ENCODE data around the gene GNG8. TPM values are rescaled to one million over a fixed set of nuclear protein-coding genes. Genes with fewer than 3 reads are reported as not detected.

GNG8 gene
- total and polyA plus RNA-seq, 2 experiments from 2014 or later: 5.9 TPM; not detected in 1

GRCh38 chr19:46626446-46626845 is 9.6 kb downstream of the GNG8 start:
- Histone ChIP-seq H3K4me3 (no peak overlapping the region), H2AFZ (no peak overlapping the region), H3K36me3 (ENCODE audit: insufficient read depth) (no peaks in the 10 kb centered on the region), H3K4me1 (ENCODE audit: insufficient read depth) (peaks cover 12% of the 10 kb centered on the region), H3K4me2 (no peak overlapping the region), H4K20me1 (replicated peaks; ENCODE audit: insufficient read depth) (no peaks in the 10 kb centered on the region), H3K9me2 (ENCODE audit: insufficient read depth) (no peaks in the 10 kb centered on the region), H3K79me2 (replicated peaks; ENCODE audit: insufficient read depth) (no peaks in the 10 kb centered on the region), H3F3A (replicated peaks; ENCODE audit: low read depth) (no peaks in the 10 kb centered on the region), H3K27me3 (ENCODE audit: insufficient read depth) (no peaks in the 10 kb centered on the region), H3K27ac (ENCODE audit: low read depth) (no peak overlapping the region)
- Mint-ChIP-seq H3K36me3 (ENCODE audit: low read depth) (no peaks in the 10 kb centered on the region; the same call in 2 of the 3 replicates), H3K27me3 (ENCODE audit: insufficient read depth, low read depth, poor library complexity) (peaks cover 16% of the 10 kb centered on the region), H3K27ac (no peak overlapping the region), H3K4me1 (peaks cover 13% of the 10 kb centered on the region), H3K4me3 (no peak overlapping the region), H3K9me3 (no peaks in the 10 kb centered on the region)
- TF ChIP-seq ZNF462 (CRISPR knock-in tag; IDR thresholded peaks at IDR 0.05) (no peak), CTCF (conservative IDR thresholded peaks at IDR 0.05; ENCODE audit: low read depth in 2 of 2) (no peak), ETS1 (IDR thresholded peaks at IDR 0.05) (no peak), EZH2phosphoT487 (IDR thresholded peaks at IDR 0.05; ENCODE audit: unreplicated experiment) (no peak), NANOG (IDR thresholded peaks at IDR 0.05; ENCODE audit: borderline replicate concordance) (no peak), ZNF114 (CRISPR knock-in tag; IDR thresholded peaks at IDR 0.05) (no peak), JUNB (IDR thresholded peaks at IDR 0.05; ENCODE audit: unreplicated experiment) (no peak)
- ATAC-seq (no peak), DNase-seq (ENCODE audit: low spot score) (no peak)

All from GM23338 (cell line).